T1000 (cell line): ENCODE measurements around the gene SPHK2.
"Not testable (repeated sequence)": the region's sequence is repeated elsewhere in the genome, so short reads cannot be mapped to it uniquely, and the experiment has no call there.

ENCODE experiments used
- DNase-seq: peaks from one replicate; lab custom pipeline; 2025; ENCODE audit warnings: mixed read lengths; lab: John Stamatoyannopoulos, UW

Gene SPHK2

DNA sequence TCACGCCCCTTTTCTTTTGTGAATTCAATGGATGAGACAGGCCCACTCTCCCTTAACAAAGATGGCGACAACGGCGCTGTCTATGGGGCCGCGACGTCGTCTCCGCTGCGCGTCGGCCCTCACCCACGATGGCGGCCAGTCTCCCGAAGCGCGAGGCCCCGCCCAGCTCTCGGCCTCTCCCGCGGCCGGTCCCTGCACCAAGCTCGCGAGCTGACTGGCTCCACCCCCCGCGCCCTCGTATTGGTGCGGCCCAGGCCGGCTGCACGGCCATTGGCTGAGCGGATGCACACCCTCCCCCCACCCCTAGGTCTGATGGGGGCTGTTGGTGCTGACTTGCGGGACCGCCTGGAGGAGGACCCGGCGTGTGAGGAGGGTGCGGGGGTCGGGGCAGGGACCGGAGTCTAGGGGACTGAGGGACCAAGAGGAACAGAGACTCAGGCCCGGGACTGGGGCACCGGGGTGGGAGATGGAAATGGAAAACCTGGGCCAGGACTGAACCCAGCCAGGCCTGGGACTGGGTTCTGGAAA lies 4.8 kb downstream of the SPHK2 start:
- DNase-seq, result peak; percentile 93

DNA sequence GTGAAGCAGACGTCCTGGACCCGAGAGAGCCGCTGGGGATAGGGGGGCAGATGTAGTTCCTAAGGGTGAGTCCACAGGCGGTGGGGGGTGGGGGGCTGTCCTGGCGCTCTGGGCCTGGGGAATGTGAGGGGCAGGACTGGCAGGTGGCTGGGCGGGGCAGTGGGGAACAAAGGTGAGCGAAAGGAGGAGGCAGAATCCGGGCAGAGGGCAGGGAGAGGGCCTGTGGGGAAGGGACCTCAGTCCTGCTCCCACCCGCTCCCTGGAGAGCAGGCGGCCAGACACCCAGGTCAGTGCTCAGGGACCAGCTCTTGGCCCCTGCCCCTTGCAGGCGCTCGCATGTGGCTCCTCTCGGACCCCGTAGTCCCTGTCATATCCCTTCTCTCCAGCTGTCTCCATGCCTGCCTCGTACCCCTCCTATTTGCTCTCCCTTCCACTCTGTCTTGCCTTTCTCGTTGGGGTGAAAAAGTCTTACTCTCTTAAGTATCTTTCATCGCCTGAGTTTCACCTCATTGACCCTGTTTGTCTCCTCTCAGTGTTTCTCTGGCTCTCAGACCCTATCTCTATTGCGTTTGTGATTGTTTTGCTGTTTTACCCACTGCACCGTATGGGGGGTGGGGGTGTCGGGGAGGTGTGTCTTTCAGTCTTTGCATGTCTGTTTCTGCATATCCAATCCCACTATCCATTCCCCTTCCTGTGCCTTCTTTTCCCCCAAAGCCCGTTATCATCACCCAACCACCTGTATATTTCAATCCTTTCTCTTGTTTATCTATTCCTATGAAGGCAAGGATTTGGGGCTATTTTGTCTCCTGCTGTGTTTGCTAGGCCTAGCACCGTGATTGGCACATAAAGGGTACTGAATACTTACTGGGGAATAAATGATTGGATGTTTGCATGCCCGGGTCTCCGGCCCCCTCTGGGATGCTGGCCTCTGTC lies 5.8 kb downstream of the SPHK2 start:
- no peak for DNase-seq

DNA sequence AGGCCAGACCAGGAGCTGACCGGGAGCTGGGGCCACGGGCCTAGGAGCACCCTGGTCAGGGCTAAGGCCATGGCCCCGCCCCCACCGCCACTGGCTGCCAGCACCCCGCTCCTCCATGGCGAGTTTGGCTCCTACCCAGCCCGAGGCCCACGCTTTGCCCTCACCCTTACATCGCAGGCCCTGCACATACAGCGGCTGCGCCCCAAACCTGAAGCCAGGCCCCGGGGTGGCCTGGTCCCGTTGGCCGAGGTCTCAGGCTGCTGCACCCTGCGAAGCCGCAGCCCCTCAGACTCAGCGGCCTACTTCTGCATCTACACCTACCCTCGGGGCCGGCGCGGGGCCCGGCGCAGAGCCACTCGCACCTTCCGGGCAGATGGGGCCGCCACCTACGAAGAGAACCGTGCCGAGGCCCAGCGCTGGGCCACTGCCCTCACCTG lies 6.6 kb downstream of the SPHK2 start:
- DNase-seq, result no peak

GRCh38 chr19:48627201-48627864 lies 8.0 kb downstream of the SPHK2 start:
- DNase-seq, result no peak

GRCh38 chr19:48627865-48628314 lies 8.6 kb downstream of the SPHK2 start:
- no peak for DNase-seq

GRCh38 chr19:48628486-48629296 lies 9.4 kb downstream of the SPHK2 start:
- no peak for DNase-seq

DNA sequence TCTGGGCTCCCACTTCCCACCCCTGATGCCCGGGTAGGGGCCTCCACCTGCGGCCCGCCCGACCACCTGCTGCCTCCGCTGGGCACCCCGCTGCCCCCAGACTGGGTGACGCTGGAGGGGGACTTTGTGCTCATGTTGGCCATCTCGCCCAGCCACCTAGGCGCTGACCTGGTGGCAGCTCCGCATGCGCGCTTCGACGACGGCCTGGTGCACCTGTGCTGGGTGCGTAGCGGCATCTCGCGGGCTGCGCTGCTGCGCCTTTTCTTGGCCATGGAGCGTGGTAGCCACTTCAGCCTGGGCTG lies 9.9 kb downstream of the SPHK2 start:
- DNase-seq, result no peak

DNA sequence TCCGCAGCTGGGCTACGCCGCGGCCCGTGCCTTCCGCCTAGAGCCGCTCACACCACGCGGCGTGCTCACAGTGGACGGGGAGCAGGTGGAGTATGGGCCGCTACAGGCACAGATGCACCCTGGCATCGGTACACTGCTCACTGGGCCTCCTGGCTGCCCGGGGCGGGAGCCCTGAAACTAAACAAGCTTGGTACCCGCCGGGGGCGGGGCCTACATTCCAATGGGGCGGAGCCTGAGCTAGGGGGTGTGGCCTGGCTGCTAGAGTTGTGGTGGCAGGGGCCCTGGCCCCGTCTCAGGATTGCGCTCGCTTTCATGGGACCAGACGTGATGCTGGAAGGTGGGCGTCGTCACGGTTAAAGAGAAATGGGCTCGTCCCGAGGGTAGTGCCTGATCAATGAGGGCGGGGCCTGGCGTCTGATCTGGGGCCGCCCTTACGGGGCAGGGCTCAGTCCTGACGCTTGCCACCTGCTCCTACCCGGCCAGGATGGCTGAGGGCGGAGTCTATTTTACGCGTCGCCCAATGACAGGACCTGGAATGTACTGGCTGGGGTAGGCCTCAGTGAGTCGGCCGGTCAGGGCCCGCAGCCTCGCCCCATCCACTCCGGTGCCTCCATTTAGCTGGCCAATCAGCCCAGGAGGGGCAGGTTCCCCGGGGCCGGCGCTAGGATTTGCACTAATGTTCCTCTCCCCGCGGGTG lies 10.4 kb downstream of the SPHK2 start:
- DNase-seq, result no peak

- DNase-seq, result no peak
Observed at GRCh38 chr19:48630296-48631063, 11.2 kb downstream of the SPHK2 start.

DNA sequence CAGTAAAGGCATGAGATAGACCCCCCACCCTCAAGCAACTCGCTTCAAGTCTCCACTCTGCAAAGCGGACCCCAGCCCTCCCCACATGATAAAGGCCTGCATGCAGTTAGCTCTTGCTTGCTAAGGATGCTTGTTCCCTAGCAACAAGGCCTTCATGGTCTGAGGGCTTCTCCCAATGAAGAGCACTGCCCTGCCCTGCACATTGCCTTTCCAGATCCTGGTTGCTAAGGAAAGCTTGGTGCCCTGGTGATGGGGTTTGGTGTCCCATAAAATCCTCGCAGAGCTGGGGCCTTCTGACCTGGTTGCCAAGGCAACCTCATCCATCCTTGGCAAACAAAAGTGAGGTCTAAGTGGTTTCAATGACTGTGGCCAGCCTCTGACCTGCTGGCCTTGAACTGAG lies 11.9 kb downstream of the SPHK2 start:
- no peak for DNase-seq

GRCh38 chr19:48632286-48632685 lies 13.0 kb downstream of the SPHK2 start:
- DNase-seq, result not testable (repeated sequence)

DNA sequence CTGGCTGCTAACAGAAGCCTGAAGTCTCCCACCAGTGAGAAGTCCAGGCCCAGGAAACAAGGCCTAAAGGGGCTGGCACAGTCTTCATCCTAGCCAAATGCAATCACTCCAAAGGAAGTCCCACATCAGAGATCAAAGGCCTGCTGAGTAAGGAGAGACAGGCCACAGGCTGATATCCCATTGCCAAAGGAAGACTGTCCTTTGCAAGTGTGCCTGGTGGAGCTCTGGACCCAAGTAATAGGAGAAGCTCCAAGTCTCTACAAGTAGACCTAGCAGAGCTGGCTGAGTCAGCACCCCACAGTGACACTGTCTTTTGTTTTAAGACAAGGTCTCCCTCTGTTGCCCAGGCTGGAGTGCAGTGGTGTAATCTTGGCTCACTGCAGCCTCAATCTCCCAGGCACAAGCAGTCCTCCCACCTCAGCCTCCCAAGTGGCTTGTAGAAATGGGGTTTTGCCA lies 13.4 kb downstream of the SPHK2 start:
- no peak for DNase-seq

DNA sequence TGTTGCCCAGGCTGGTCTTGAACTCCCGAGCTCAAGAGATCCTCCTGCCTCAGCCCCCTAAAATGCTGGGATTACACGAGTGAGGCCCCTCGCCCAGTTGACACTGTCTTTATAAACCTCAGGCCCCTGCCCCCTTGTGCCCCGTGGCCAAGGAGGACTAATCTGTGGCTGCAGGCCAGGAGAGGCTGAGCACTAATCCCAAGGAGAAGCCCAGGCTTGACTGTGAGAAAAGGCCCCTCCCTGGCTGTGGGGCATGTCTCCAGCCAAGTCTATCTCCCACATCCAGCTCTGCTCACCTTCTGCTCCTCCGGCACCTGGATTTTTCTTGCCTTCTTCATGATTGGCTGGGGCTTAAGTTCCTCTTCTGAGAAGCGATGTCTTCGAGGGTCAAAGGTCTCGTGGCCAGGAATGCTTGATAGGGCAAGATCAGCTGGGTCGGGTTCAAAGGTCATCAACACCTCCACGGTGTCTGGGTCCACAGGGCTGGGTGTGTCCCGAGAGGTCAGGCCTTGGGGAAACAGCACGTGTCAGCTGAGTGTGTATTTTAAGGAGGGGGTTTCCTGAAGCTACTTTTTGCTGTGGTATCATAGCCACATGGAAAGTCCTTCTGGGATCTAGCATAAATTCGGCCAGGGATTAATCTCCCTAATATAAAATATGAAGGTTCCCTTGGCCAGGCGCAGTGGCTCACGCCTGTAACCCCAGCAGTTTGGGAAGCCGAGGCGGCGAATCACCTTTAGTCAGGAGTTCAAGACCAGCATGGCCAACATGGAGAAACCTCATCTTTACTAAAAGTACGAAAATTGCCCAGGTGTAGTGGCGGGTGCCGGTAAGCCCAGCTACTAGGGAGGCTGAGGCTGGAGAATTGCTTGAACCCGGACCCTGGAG lies 14.1 kb downstream of the SPHK2 start:
- no peak for DNase-seq

- DNase-seq, result no peak
Observed at GRCh38 chr19:48634036-48634342, 14.7 kb downstream of the SPHK2 start.

DNA sequence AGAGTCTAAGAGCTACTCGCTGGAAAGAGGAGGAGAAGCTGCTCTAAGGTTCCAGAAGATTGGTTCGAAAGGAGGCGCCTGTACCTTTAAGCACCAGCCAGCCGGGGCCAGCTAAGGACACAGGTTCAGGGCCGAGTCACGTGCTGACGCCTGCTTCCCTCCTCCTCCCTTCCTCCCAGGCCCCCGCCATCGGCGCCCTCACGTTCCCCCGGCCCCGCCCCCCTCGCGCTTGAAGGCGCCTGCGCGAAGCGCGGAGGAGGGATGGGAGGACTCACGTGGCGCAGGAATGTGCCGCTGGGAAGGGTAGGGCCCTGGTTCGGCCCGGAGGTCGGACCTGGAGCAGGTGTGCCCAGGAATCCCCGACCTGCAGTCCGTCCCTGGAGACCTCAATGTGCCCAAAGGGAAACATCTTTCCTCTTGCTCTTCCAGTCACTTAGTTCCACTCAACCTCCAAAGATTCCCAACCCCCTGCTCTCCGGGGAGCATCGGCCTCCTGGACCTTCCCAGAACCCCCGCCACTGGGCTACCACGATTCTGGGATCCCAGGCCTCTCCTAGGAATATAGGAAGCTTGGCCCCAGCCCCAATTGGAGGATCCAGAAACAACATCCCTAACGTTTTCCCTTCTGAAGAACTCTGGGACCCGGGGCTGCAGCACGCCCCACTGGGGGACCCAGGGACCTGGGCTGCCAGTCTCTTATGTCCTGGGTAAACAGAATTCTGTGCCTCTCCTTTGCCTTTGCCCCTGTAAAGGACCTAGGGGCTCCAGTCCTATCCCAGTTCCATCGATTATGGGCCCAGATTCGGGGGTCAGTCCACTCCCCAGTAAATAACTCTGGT lies 15.3 kb downstream of the SPHK2 start:
- peak; percentile 75 for DNase-seq

DNA sequence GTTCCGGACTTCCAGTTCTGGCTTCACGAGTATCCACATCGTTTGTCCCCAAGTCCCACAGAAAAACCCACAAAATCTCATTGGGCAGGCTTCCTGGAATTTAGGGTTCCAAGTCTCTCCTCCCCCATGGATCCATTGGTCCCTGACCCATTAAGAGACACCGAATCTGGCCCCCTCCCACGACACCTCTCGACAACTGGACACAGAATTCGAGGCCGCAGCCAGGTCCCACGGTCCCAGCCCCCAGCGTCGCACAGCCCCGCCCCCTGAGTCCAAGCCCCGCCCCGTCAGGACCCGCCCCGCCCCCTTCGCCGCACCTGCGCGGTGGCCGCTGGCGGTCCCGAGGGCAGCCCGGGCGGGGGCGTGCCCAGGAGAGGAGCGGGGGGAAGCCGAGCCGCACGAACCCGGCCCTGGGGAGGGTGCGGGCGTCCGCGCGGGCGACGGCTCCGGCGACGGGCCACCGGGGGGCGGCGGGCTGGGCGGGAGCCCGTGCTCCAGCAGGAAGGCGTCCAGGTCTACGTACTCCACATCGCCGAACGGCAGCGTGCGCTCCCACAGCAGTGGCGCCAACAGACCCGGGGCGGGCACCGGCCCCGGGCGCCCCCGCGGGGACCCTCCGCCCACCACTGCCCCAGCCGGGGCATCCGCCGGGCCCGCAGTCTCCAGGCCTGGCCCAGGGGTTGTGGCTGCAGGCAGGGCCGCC lies 16.1 kb downstream of the SPHK2 start:
- DNase-seq, result peak; percentile 15

GRCh38 chr19:48635966-48636858 lies 16.9 kb downstream of the SPHK2 start:
- no peak for DNase-seq
